Astrocyte of the cerebellum (primary cell): ENCODE measurements around the gene BRINP1.

Source experiments
- DNase-seq: peaks from one replicate; pipeline ENCODE4 v3.0.0-alpha.2; 2011; ENCODE audit warnings: low read depth
- H3K4me3 ChIP-seq: 2 replicates; pipeline ENCODE4 v1.5.1; 2011; ENCODE audit warnings: mild to moderate bottlenecking, low read depth, low read length, moderate library complexity
- in situ Hi-C: cut with HindIII; loops from 2 replicates; pipeline ENCODE4 v1.10.0; 2017; ENCODE audit warnings: low sequenced_read_pairs
- TF ChIP-seq, protein P1 (sequence below): IDR thresholded peaks from 2 replicates; pipeline ENCODE4 v1.5.1; 2012; ENCODE audit warnings: low read length, low read depth, moderate library complexity, mild to moderate bottlenecking; ENCODE audit errors: missing control alignments

The BRINP1 gene, protein sequence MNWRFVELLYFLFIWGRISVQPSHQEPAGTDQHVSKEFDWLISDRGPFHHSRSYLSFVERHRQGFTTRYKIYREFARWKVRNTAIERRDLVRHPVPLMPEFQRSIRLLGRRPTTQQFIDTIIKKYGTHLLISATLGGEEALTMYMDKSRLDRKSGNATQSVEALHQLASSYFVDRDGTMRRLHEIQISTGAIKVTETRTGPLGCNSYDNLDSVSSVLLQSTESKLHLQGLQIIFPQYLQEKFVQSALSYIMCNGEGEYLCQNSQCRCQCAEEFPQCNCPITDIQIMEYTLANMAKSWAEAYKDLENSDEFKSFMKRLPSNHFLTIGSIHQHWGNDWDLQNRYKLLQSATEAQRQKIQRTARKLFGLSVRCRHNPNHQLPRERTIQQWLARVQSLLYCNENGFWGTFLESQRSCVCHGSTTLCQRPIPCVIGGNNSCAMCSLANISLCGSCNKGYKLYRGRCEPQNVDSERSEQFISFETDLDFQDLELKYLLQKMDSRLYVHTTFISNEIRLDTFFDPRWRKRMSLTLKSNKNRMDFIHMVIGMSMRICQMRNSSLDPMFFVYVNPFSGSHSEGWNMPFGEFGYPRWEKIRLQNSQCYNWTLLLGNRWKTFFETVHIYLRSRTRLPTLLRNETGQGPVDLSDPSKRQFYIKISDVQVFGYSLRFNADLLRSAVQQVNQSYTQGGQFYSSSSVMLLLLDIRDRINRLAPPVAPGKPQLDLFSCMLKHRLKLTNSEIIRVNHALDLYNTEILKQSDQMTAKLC

DNA sequence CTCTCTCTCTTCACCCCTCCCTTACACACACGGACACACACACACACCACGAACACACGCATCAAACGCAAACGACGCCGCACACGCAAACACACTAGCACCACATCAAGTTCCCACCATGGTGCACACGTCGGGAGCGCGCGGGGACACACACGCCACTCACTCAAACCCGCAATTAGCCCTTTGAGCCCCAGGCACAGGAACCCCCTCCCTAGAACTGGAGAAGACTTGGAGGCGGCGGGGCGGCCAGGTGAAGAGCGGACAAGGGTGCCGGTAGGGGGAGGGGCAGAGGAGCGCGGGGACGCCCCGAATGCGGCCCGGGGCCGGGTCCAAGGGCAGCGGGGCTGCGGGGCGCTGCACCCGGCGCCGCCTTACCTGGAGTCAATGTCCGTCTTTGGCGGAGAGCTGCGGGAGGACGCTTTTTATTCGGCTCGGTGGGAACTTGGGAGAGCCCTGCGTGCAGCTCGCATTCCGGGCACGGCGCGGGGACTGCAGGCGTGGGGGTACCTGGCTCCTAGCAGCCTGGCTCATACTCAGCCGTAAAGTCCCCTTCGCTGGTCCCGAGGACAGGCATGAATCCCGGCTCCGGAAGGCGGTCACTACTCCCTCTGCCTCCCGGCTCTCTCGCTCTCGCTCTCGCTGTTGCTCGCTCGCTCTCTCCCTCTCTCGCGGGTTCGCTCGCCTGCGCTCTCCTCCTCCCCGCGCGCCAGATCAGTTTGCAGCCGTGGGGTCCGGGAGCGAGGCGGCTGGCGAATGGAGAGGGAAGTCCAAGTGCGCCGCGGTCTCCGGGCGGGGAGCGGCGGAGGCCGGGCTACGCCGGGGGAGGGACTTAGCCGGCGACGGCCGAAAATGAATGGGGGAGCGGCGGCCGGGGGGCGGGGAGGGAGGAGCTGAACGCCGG is at the start of gene BRINP1:
TSS of gene BRINP1 (minus strand) at position 755 of the 901 bp plus-strand sequence. CDS start 56,080 bp downstream, outside the sequence.
- DNase-seq: peak; percentile 20
- in situ Hi-C loops: no loop called here
- peak within 1 kb of the TSS; percentile 48 for H3K4me3 ChIP-seq
- TF ChIP-seq, protein P1, sequence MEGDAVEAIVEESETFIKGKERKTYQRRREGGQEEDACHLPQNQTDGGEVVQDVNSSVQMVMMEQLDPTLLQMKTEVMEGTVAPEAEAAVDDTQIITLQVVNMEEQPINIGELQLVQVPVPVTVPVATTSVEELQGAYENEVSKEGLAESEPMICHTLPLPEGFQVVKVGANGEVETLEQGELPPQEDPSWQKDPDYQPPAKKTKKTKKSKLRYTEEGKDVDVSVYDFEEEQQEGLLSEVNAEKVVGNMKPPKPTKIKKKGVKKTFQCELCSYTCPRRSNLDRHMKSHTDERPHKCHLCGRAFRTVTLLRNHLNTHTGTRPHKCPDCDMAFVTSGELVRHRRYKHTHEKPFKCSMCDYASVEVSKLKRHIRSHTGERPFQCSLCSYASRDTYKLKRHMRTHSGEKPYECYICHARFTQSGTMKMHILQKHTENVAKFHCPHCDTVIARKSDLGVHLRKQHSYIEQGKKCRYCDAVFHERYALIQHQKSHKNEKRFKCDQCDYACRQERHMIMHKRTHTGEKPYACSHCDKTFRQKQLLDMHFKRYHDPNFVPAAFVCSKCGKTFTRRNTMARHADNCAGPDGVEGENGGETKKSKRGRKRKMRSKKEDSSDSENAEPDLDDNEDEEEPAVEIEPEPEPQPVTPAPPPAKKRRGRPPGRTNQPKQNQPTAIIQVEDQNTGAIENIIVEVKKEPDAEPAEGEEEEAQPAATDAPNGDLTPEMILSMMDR: no peak

DNA sequence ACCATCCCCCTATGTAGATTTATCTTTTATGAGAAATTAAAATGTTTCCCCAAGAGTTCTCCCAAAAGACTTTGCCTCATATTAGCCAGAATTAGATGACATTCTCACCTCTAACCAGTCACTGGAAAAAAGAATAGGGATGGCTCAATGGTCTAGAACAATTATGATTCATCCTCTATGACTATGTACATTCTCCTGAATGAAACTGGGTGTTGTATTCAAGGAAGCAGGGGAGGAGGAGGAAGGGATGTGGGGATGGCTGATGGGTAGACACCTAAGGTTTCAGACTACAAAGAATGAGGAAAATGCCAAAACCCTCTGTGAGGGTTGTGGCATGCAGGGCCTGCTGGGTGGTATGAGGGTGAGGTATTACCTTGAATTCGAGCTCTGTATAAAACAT is 49.5 kb upstream of the BRINP1 start:
- in situ Hi-C loops: no loop called here
- no peak overlapping the region for H3K4me3 ChIP-seq
- no peak for DNase-seq
- TF ChIP-seq, protein P1: no peak

DNA sequence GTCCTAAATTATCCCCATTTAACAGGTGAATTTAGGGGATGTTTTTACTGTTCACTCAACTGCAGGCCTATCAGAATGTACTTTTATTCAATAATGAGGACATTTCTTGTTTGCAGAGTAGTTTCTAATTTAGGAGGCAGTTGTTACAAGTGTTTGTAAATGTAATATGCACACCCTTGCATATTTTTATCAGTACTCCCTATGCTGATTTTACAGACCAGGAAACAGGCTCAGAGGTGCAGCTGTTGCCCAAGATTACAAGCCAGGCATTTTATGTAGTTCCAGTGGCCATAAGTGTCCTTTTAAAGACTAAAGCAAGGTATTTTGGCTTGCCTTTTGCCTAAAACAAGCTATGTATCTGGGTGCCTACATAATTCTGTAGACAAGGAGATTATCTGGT is 47.6 kb upstream of the BRINP1 start:
- TF ChIP-seq, protein P1: no peak
- DNase-seq: no peak
- in situ Hi-C loops: no loop called here
- H3K4me3 ChIP-seq: no peak overlapping the region

DNA sequence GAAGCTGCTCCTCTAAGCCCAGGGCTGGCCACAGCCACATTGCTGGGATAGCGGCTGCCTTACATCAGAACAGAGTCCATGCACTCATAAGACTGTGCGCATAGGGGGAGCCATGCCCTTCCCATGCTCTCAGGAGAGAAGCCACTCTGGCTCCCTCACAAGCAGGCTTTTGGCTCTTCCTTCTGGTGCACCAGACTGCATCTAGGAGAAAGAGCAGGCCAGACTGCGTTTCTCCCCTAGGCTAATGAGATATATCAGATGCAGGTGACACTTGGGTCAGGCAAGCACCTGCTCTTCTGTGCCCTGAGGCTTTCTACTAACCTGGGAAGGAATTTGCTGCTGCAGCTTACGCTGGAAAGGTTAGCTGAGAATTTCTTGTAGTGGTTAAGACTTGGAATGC is 43.2 kb upstream of the BRINP1 start:
- no peak overlapping the region for H3K4me3 ChIP-seq
- in situ Hi-C loops: no loop called here
- no peak for DNase-seq
- TF ChIP-seq, protein P1: no peak

DNA sequence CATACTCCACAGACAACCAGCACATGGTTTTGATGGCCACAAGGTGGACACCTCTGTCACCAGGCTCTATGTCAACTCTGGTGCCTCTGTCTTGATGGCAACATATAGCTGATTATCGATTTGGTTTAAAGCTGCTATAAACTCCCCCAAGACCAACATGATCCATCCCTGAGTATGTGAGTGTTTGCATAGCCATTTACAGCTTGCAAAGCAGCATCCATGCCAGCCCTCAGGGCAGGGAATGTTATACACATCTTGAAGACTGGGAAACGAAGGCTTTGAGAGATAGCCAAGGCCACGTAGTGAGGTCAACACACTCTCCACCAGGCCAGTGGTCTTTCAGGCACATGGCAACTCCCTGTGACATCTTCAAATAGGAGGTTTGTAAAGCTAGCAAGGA is 40.3 kb upstream of the BRINP1 start:
- in situ Hi-C loops: no loop called here
- no peak for DNase-seq
- H3K4me3 ChIP-seq: no peak overlapping the region
- TF ChIP-seq, protein P1: no peak

DNA sequence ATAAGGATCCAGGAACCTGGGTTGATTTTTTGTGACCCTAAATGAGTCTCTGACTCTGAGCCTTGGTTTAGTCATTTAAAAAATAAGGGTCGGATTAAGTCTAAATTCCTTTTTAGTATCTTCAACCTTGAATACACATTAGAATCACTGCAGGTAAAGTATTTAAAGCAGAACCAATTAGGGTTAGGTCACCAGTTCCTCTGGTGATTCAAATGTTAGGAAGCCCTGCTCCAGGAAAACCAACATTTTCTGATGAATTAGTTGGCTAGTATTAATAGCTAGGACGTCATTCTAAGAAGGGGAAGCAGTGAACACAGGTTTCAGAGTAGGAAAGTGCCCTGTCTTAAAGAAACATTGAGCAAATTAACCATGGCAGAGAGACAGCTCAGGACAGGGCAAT is 31.4 kb upstream of the BRINP1 start:
- in situ Hi-C loops: no loop called here
- no peak for DNase-seq
- no peak overlapping the region for H3K4me3 ChIP-seq
- TF ChIP-seq, protein P1: no peak
